ENCODE measurements around the gene NEK10.

DNA sequence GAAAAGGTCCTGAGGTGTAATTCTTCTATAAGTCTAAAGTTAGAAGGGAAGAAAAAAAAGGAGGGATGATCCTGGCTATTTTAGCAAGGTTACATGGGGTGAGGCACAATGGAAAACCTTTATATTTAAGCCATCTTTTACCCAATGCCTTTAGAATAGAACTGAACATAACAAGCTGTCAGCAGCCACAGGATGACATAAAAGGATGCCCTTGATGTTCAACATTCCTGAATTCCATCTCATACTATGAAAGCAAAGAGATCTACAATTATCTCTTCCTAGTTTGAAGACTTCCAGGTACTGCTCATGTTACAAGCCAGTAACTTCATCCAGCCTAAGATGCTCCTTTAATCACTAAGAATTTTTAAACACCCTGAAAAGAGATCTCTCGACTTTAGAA lies 26.9 kb downstream of the NEK10 start:
- TF ChIP-seq, protein P1, sequence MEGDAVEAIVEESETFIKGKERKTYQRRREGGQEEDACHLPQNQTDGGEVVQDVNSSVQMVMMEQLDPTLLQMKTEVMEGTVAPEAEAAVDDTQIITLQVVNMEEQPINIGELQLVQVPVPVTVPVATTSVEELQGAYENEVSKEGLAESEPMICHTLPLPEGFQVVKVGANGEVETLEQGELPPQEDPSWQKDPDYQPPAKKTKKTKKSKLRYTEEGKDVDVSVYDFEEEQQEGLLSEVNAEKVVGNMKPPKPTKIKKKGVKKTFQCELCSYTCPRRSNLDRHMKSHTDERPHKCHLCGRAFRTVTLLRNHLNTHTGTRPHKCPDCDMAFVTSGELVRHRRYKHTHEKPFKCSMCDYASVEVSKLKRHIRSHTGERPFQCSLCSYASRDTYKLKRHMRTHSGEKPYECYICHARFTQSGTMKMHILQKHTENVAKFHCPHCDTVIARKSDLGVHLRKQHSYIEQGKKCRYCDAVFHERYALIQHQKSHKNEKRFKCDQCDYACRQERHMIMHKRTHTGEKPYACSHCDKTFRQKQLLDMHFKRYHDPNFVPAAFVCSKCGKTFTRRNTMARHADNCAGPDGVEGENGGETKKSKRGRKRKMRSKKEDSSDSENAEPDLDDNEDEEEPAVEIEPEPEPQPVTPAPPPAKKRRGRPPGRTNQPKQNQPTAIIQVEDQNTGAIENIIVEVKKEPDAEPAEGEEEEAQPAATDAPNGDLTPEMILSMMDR (IDR thresholded peaks at IDR 0.05) = no peak
- no peak for TF ChIP-seq POLR2A (IDR thresholded peaks at IDR 0.05)

Data from lower leg skin (tissue), 3 donors.